ENCODE data around the gene FAM124B.
"Not testable (repeated sequence)": the region's sequence is repeated elsewhere in the genome, so short reads cannot be mapped to it uniquely, and the experiment has no call there.

Gene FAM124B

GRCh38 chr2:224412141-224413015, 10.5 kb upstream of the FAM124B start:
- DNase-seq: peak; percentile 56

- no peak for DNase-seq
These were observed 9.1 kb upstream of the FAM124B start for GRCh38 chr2:224410946-224411561.

DNA sequence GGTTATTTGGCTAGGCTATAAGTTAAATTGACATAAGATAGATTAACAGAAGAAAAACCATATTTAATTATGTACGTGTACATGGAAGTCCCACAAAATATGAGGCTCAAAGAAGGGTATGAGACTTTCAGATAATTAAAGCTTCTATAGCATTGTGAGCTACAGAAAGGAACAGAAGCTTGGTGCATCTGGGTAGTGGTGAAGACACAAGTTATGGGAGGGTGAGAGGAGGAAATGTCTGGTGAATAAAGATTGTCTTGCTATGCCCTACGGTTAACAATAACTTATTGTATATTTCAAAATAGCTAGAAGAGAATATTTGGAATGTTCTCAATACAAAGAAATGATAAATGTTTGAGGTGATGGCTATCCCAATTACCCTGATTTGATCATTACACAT, 6.8 kb upstream of the FAM124B start:
- no peak for DNase-seq

DNA sequence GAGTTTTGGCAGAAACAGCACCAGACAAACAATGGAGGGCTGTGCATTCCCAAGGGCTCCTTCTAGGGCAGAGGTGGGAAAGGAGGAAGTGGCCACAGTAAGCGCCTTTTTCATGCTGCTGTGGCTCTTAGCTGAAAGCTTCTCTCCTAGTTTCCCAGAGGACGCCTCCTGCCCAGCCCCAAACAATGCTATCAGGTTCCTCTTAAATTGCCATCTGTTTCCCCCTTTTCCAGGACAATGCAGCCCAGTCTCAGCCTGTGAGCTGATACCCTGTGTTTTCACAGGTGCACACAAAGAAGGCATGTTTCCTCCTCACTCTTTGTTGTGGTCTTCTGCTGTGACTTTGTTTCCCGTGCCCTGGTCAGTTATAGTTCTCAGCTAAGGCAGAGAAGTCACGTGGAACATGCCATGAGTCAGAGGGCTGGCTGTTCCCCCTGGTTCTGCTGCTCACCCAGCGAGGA, 5.4 kb upstream of the FAM124B start:
- peak; percentile 26 for DNase-seq

DNA sequence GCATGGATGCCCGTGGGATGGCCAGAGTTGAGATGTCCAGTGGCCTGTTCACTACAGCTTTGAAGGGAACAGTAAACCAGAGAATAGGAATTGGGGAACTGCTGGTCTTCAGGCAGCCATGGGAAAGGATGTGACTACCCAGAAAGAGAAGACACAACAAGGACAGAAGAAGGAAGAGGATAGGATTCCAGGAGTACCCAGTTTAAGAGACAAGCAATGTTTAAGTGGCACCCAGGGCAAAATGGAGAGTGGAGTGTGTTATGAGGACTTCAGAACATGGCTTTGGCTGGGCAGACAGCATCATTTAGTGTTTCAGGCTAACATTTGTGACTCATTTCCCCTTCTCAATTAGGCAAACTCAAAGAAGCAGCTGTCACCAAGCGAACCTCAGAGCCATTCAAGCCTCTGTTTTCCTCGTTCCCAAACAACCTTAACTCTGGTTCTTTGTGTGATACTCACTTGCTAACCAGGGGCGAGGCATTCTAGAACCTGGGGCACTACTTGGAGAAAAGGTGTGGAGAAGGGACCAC, 4.0 kb upstream of the FAM124B start:
- no peak for DNase-seq

GRCh38 chr2:224405412-224405811, 3.5 kb upstream of the FAM124B start:
- DNase-seq: no peak

- DNase-seq: no peak
These were observed 2.9 kb upstream of the FAM124B start for GRCh38 chr2:224404796-224405195.

DNA sequence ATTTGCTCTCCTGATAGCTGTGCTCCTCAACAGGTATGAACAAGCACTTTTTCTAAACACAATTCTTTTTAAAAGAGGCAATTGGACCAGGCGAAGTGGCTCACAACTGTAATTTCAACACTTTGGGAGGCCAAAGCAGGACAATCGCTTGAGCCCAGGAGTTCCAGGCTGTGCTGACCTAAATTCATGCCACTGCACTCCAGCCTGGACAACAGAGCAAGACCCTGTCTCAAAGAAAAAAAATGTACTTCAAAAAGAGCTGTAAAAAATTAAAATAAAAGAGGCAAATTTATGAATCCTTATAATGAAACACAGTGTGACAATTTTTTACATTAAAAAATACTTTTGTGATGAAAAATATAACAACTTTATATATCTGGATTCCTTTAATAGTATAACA, 1.8 kb upstream of the FAM124B start:
- DNase-seq: no peak

DNA sequence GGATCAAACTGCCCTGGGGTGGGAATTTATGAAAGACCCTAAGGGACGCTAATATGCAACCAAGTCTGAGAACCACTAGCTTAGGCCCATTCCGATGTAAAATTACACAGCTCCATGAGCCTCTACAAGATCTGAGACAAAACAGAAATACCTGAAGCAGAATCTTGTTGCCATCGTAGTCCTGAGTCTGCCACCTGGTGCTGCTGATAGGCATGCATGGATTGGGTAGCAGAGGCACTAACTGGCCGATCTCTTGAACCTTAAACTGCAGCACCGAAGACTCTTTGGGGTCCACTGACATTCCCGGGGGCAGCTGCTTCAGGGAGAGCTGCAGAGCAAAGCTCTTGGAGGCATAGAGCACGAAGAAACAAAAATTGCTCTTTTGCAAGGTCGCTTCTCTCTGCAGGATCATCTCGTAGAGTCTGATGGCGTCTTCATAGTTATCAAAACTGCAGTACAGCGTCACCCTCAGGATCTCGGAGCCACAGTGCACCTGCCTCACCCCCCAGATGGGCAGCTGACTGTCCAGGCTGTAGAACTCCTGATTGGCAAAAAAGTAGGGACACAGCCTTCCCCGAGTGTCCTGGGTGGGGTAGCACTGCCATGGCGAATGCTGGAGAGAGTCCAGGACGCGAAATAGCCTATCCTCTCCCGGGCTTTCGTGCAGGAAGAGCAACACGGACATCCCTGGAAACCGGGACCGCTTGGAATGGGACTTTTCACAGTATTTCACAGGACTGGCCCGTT, 848 bp downstream of the FAM124B start:
- no peak for DNase-seq

- DNase-seq: no peak
These were observed 1.6 kb downstream of the FAM124B start for GRCh38 chr2:224400174-224400810.

GRCh38 chr2:224398289-224398688, 3.6 kb downstream of the FAM124B start:
- no peak for DNase-seq

DNA sequence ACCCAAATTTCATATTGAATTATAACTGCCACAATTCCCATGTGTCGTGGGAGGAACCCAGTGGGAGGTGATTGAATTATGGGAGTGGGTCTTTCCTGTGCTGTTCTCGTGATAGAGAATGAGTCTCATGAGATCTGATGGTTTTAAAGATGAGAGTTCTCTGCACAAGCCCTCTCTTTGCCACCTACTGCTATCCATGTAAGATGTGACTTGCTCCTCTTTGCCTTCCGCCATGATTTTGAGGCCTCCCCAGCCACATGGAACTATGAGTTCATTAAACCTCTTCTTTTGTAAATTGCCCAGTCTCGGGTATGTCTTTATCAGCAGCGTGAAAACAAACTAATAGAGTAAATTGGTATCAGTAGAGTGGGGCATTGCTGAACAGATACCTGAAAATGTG, 4.8 kb downstream of the FAM124B start:
- not testable (repeated sequence) for DNase-seq

- DNase-seq: no peak
These were observed 6.1 kb downstream of the FAM124B start for GRCh38 chr2:224395620-224396390.

DNA sequence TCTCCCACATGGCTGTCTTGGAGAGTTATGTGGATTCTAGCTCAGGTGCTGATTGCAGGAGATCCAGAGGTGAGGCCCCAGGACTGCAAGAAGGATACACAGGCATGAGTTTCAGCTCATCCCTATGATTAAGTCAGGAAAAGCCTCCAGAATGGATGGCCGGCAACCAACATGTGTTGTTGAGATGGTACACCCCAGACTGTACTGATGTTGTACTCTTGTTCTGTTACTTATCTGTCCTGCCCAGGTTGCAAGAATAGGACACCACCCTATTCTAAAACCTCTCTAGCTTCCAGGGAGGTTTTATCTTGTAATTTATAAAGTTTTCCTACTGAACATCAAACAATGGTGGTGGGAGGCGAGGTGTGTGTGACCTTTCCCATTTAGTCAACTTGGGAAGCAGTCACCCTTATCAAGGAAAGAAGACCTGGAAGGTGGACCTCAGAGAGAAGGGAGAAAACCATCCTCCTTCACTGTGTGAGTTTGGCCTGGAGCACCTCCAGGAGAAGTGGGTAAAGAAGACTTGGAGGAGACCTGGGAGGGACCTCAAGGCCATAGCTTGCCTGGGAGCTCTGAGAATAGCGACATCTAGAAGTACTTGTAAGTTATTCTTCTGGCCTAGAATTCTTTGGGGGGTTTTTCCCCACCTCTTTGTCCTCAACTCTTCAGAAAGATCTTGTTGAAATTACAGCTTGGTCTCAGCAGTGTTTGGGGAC, 8.6 kb downstream of the FAM124B start:
- DNase-seq: no peak

- no peak for DNase-seq
These were observed 9.4 kb downstream of the FAM124B start for GRCh38 chr2:224392545-224392944.

GRCh38 chr2:224389317-224389716, 12.6 kb downstream of the FAM124B start:
- DNase-seq: no peak

GRCh38 chr2:224386876-224387275, 15.0 kb downstream of the FAM124B start:
- DNase-seq: no peak

DNA sequence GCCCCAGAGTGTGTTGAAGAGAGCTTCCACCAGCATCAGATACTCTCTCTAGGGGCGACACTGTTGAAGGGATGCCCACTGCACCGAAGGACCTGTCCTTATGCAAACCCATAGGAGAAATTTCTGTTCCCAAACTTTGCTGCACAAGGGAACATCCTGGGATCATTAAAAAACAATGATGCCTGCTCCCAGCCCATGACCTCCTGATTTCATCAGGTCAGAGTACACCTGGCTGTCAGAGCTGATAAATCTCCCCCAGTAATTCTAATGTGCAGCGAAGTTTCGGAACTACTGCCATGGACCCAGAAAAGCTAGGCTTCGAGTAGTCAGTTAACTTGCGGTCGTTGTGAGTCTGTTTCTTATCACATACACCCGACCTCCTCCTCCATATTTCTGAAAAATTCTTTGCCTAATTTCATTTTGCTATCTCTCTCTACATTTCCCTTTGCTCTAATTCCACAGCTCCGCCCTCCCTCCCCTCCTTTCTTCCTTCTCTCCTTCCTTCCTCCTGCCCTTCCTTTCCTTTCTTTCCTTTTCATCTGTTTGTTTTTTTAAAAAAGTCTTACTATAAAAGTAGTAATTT, 18.8 kb downstream of the FAM124B start:
- DNase-seq: no peak

DNA sequence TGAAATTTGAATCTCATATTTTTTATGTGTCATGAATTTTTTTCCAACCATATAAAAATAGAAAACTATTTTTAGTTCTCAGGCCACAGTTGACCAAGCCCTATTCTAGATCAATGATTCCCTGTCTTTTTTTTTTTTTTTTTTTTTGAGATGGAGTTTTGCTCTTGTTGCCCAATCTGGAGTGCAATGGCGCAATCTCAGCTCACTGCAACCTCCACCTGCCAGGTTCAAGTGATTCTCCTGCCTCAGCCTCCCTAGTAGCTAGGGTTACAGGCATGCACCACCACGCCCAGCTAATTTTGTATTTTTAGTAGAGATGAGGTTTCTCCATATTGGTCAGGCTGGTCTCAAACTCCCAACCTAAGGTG, 19.6 kb downstream of the FAM124B start:
- DNase-seq: not testable (repeated sequence)

- DNase-seq: no peak
These were observed 20.2 kb downstream of the FAM124B start for GRCh38 chr2:224381521-224382279.

Measured in right hindlimb (tissue), 1 donor.